ENCODE data around the gene ACOT6.
"Not testable (repeated sequence)": the region's sequence is repeated elsewhere in the genome, so short reads cannot be mapped to it uniquely, and the experiment has no call there.

ACOT6 gene

DNA sequence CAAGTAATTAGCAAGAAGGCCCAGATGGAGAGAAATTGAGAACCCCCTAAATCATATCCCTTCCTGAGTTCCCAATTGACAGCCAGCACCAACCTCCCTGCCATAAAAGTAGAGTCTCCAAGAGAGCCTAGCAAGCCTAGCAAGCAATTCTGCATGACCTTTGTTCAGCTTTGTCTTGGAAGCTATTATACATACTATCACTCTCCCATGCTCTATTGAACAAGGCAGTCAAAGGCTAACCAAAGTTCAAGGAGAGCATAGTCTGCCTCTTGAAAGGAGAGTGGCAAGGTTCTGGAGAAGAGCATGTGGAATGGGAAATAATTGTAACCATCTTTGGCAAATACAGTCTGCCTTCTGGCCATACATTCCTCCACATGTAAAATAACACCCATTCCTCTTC, 12.8 kb upstream of the ACOT6 start:
- no peak for DNase-seq (ENCODE audit: low read depth)

DNA sequence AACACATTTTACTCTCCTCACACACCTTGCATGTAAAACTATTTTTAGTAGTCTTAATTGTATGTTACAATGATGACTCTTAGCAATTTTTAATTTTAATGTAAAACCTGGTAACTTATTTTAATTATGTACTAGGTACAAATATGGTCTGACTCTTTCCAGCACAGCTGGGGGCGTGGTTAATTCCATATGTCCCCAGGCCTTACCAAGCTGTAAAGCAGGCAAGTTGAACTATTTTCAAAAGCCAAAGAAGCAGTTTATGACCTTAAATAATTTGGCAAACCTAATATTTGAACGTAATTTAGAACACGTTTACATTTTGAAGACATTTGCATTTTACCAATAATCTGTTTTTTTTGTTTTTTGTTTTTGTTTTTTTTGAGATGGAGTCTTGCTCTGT, 9.3 kb upstream of the ACOT6 start:
- no peak for DNase-seq (ENCODE audit: low read depth)

DNA sequence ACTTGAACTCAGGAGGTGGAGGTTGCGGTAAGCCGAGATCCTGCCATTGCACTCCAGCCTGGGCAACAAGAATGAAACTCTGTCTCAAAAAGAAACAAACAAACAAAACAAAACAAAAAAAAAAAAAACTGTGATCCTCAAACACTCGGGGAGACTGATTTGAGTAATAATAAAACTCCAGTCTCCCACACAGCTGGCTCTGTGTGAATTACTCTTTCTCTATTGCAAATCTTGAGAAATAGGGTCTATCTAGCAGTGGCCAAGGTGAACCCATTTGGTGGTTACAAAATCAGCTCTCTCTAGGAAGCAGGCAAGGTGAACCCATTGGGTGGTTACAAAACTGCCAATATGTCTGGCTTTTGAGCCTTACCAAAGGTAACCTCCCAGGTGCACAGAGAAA, 6.0 kb upstream of the ACOT6 start:
- DNase-seq (ENCODE audit: low read depth) = no peak

DNA sequence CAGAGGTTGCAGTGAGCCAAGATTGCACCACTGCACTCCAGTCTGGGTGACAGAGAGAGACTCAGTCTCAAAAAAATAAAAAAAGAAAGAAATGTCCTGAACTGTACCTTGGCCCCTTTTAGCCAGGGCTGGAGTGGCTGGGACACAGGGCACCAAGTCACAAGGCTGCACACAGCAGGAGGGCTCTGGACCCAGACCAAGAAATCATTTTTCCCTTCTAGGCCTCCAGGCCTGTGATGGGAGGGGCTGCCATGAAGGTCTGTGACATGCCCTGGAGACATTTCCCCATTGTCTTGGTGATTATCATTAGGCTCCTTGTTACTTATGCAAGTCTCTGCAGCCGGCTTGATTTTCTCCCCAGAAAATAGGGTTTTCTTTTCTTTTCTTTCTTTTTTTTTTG, 5.1 kb upstream of the ACOT6 start:
- DNase-seq (ENCODE audit: low read depth) = no peak

DNA sequence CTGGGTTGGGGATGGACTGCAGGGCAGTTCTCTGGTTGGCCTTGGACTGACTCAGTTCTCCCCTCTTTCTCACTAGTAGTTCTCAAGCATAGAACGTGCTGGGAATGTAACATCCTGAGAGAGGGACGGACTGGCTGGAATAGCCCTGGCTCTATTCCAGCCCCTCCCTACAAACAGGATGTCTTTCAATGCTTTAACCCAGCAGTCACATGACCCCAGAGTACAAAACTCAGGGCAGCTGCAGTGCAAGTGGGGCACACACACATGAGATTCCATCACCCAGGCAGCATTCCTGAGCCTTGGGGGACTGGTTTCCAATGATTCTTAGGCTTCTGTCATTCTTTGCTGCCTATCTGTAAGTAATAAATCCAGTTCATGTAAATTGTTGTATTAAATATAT, 1.6 kb upstream of the ACOT6 start:
- DNase-seq (ENCODE audit: low read depth) = no peak

DNA sequence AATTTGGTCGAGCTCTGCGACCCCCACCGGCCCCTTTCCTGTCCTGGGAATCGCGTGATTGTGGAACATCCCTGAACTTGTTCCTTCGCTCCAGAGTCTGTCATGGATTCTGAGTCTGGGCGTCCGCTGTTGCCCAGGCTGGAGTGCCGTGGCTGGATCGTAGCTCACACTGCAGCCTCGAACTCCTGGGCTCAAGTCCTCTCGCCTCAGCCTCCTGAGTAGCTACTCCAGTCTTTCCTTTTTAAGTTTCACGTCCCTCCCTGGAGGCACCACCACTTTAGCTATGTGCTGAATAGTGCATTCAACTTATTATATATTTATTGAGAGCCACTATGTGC, 698 bp downstream of the ACOT6 start:
- no peak for DNase-seq (ENCODE audit: low read depth)

DNA sequence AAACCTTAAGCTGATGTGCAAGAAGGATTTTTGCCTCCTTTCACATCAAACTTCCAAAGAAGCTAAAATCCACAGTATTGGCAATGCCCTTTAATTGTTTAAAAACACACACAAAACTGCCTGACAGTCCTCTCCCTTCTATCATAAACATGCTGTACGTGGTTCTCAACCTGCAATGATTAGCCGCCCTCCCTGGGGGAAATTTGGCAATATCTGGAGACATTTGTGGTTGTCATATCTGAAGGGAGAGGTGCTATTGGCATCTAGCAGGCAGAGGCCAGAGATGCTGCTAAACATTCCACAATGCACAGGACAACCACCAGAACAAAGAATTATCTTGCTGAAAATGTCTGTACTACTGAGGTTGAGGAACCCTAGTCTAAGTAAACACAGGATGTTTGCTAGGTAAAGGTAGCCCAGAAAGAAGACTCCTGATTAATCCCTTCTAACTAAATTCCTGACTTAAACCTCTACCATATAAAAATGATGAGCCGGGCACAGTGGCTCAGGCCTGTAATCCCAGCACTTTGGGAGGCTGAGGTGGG, 1.2 kb downstream of the ACOT6 start:
- DNase-seq (ENCODE audit: low read depth) = no peak

DNA sequence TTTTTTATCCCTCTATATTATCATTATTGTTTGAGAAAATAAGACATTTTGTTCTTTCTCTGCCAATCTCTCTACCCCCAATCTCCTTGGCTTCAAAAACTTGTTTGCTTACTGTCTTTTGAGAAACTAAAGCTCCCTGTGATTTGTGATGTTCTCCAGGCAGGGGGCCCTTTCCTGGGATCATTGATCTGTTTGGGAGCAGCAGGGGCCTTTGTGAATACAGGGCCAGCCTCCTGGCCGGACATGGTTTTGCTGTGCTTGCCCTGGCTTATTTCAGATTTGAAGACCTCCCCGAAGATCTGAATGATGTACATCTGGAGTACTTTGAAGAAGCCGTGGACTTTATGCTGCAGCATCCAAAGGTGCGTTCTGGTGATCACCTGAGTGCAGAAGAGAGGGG, 4.5 kb downstream of the ACOT6 start:
- no peak for DNase-seq (ENCODE audit: low read depth)

DNA sequence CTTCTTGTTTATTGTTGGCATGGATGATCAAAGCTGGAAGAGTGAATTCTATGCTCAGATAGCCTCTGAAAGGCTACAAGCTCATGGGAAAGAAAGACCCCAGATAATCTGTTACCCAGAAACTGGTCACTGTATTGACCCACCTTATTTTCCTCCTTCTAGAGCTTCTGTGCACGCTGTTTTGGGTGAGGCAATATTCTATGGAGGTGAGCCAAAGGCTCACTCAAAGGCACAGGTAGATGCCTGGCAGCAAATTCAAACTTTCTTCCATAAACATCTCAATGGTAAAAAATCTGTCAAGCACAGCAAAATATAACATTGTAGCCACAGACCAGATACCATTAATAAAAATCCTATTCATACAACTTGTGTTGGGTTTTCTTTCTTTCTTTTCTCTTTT, 7.2 kb downstream of the ACOT6 start:
- DNase-seq (ENCODE audit: low read depth) = no peak

DNA sequence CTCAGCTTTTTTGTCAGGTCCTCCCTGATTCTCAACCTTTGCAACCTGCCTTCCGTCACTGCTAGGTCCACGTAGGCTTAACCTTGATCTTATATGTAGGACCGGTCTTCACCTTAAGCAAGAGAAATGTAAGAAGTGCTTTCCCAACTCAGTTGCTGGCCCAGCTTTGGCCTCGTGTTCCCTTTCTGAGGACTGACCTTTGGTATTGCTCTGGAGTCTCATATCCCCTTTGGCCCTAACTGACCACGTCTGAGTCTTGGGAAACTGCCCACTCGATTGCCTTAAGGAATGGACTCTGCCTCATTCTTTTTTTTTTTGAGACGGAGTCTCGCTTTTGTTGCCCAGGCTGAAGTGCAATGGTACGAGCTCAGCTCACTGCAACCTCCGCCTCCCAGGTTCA, 8.0 kb downstream of the ACOT6 start:
- DNase-seq (ENCODE audit: low read depth) = no peak

DNA sequence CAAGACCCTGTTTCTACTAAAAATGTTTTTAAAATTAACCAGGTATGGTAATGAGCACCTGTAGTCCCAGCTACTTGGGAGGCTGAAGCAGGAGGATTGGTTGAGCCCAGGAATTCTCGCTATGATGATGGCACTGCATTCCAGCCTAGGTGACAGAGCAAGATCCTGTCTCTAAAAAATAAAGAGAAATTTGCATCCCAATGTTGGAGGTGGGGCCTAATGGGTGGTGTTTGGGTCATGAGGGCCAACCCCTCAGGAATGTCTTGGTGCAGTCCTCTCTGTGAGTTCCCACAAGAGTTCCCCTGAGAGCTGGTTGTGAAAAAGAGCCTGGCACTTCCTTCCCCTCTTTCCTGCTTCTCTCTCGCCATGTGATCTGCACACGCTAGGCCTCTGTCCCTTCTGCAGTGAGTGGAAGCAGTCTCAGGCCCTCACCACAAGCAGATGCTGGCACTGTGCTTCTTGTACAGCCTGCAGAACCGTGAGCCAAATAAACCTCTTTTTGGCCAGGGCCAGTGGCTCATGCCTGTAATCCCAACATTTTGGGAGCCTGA, 11.3 kb downstream of the ACOT6 start:
- no peak for DNase-seq (ENCODE audit: low read depth)

DNA sequence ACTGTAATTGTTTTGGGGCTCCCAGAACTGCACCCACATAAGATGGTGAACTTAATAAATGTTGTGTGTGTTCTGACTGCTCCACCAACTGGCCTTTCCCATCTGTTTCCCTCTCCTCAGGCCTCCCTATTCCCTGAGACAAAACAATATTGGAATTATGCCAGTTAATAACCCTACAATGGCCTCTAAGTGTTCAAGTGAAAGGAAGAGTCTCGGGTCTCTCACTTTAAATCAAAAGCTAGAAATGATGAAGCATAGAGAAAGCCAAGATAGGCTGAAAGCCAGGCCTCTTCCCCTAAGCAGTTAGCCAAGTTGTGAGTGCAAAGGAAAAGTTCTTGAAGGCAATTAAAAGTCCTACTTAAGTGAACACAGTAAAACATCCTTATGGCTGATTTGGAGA, 13.4 kb downstream of the ACOT6 start:
- DNase-seq (ENCODE audit: low read depth) = no peak

DNA sequence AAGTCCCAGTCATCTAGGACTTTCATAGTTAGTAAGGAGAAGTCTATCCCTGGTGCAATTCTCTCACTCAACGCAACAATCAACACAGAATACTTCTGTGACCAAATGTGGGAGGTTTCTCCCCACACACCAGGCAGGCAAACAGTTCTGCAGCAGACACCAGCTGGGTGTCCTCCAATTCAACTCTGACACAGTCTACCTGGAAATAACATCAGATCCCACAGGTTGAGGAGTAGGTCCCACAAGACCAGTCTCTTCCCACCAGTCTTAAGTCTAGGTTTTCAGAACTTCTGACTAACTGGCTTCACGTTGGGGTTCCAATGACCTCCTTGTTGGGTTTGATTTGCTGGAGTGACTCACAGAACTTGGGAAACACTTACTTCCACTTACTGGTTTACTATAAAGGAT, 14.8 kb downstream of the ACOT6 start:
- DNase-seq (ENCODE audit: low read depth) = no peak

DNA sequence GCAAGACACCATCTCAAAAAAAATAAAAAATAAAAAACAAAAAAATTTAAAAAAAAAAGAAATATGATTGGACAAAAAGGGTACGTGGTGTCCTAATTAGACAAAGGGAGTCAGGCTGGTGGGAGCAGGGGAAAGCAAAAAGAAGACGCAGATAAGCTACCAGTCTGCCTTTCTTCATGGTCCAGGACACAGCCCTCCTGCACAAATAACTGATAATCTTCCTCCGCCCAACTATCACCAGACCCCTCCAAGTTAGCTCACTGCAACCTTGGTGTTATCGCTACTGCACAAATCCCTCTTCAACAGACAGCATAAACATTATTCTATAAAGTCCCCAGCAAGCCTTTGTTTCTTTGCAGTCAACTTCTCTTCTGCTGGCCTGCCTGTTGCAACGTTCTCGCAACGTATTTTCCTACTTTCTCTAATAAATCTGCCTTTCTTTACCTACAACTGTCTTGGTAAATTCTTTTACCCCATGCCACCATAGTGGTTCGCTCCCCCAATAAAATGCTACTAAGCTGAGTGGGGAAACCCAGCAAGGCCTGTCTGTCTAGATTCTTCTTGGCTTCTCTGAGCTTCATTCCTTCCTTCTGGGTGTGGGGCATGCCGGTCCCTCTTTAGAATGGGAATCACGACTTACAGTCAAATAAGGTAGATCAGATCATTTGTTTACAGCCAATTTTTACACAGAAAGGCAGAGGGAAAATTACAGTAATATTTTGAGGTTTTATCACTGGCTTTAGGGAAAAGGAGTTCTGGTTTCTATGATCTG, 17.9 kb downstream of the ACOT6 start:
- DNase-seq (ENCODE audit: low read depth) = no peak

DNA sequence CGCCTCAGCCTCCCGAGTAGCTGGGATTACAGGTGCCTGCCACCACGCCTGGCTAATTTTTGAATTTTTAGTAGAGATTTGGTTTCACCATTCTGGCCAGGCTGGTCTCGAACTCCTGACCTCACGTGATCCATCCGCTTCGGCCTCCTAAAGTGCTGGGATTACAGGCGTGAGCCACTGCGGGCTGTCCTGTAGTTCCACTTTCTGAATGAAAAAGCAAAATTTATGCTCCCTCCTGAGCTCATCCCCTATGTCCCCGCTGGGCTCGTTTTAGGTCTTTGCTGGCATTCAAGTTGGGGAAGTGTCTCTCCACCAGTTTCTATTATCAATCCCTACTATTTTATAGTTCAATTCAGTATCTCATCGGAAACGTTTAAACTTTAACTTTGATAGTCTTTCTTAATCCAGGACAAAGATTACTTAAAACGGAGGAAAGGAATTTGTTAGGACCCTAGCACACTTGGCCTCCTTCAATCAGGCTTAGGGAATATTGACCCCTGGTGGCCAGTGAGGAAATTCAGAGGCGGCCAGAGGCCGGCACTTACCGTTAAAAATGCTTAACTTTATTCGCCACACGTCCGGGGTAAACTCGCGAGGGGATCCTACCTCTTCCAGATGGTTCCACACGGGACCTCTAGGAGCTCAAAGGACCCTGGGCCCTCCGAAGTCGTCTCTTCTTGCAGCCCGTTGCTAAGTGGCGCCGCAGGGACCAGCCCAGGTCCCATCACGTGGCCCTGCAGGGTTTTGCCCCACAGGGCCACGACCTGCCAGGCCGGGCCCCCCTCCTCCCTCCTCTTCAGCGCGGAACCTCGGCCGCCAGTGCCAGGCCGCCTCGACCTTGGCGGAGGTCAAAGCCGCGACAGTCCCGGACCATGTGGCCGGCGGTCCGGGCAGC, 21.0 kb downstream of the ACOT6 start:
- DNase-seq (ENCODE audit: low read depth) = peak; percentile 37

DNA sequence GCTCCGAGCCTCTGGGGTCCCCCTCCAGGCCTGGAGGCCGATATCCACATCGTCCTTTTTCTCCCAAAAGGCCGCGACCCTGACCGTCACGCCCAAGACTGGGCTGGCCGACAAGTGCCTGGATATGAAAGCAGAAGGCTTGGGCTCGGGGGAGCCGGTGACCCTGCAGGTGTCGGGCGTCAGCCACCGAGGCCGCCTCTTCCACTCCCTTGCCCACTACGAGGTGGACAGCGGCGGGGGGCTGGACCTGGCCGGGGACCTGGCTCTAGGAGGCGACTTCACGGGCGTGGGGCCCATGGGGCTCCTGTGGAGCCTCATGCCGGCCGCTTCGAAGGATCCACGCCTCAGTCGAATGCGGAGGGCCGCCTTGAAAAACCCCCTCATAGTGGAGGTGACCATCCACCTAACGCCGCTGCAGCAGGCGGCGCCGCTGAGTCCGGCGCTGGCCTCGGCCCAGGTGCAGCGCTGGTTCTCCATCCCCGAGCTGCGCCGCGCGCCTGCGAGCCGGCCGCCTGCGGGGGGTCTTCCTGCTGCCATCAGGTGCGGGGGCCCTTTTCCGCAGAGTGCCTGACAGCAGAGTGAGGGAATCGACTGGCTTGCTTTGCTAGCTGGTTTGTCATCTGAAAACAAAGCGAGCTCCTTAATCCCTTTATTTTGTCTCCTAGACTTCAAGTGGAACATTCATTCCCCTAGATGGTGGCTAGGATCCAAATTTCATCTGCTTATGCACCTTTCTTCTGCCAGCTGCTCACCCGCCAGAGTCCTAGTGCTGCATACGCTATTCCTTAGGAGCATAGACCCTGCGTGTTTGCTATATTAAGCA, 21.9 kb downstream of the ACOT6 start:
- no peak for DNase-seq (ENCODE audit: low read depth)

DNA sequence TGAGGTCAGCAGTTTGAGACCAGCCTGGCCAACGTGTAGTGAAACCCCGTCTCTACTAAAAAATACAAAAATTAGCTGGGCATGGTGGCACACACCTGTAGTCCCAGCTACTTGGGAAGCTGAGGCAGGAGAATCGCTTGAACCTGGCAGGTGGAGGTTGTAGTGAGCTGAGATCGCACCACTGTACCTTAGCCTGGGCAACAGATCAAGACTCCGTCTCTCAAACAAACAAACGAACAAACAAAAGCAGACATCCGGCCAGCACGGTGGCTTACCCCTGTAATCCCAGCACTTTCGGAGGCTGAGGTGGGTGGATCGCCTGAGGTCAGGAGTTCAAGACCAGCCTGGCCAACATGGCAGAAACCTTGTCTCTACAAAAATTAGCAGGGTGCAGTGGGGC, 24.0 kb downstream of the ACOT6 start:
- DNase-seq (ENCODE audit: low read depth) = not testable (repeated sequence)

DNA sequence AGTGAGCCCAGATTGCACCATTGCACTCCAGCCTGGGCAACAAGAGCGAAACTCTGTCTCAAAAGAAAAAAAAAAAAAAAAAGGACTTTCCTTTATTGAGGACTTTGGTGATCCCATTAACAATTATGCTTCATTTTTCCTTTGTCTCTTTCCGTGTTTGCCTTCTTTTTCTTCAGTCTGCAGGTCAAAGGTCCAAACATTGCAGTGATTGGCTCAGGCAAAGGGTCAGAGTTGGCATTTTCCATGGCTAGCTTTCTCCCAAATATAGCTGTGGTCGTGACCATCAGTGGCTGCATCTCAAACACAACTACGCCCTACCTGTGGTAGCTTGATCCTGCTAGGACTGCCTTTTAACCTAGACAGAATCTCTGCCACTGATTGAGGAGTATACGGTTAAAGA, 25.5 kb downstream of the ACOT6 start:
- no peak for DNase-seq (ENCODE audit: low read depth)

DNA sequence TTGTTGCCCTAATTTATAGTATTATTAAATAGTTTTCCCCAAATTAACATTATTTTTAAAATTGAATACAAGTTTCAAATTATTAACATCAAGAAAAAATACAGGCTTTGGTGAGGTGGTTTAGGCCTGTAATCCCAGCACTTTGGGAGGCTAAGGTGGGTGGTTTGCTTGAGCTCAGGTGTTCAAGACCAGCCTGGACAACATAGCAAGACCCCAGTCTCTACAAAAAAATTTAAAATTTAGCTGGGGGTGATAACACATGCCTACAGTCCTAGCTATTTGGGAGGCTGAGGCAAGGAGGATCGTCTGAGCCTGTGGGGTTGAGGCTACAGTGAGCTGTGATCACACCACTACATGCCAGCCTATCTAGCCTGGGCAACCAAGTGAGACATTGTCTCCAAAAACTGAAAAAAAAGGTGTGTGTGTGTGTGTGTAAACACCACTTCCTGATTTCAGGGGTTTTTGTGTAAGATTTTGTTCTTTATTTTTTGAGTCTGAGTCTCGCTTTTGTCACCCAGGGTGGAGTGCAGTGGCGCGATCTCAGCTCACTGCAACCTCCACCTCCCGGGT, 28.6 kb downstream of the ACOT6 start:
- DNase-seq (ENCODE audit: low read depth) = no peak

DNA sequence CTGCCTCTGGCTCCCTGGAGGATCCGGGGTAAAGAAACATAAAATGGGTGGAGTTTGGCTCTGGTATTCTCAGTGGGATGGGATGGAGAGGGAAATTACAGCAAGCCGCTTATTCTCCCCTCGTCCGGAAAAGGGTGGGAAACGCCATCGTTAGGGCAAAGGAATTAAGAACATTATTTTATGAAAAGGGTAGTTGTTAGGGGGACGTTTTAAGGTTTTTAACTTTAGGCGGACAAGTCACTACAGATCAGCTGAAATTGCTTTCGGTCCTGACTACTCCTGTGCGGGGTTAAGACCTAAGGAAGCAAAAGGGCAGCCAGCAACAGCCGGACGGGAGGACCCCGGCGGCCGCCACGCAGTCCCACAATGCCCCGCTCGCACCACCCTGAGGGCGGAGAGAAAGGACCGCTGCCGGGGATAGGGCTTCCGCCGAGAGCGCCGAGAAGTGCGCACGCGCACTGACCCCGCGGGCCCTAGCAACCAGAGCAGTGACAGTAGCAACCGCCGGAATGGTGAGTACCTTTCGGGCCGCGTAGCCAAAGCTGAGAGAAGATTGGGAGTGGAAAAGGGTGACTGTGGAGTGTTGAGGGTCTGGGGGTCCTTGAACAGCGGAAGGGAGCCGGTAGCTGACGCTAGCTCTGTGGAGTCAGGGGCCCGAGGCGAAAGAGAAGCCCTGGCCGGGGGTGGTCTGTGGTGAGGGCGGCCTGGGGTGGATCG, 32.4 kb downstream of the ACOT6 start, which contains the start of gene DNAL1:
DNAL1 (plus strand) TSS at position 456 of the 717 bp plus-strand sequence; CDS start at position 510, 54 bp downstream.
- peak; percentile 85 for DNase-seq (ENCODE audit: low read depth)

DNA sequence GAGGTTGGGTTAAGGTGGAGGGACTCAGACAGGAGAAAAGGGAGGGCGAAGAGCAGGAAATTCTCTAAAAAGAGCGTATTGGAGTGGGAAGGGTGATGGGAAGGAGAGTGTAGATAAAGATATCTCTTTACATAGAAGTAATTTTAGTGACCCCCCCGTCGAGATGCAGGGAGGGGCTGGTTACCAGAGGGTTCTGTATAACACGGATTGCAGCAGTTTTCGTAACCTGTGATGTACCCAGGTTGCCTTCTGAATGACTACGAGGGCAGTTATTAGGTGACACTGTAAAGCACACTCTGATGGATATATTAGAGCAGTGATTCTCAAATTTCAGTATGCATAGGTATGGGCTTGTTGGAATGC, 32.9 kb downstream of the ACOT6 start:
- DNase-seq (ENCODE audit: low read depth) = no peak

All from activated gamma-delta T cell treated with anti-CD3 and anti-CD28 coated beads, Interleukin-2, amount 50 U/mL, for 16 hours (primary cell).